ENCODE data around the gene BYSL.

DNA sequence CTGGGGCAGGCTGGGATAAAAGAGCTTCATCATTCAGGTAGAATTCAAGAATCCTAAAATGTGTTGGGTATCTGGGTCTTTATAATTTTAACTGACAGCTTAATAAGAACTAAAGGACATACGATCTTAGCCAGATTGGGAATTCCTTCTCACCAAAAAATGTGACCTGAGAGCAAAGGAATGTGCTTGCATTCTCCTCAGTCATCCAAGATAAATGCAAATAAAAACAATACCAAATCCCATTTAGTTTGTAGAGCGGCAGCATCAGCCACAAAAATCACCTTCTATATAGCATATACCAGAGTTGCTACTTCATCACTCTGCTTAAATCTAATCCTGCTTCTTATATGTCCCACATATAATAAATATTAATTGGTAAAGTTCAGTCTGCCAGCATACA, 43.1 kb upstream of the BYSL start:
- TF ChIP-seq EP300 (IDR thresholded peaks at IDR 0.05) (no peak), POLR2AphosphoS5 (IDR thresholded peaks at IDR 0.05) (no peak), POLR2A (IDR thresholded peaks at IDR 0.05; ENCODE audit: low read depth) (no peak)
- TF ChIP-seq, protein P1, sequence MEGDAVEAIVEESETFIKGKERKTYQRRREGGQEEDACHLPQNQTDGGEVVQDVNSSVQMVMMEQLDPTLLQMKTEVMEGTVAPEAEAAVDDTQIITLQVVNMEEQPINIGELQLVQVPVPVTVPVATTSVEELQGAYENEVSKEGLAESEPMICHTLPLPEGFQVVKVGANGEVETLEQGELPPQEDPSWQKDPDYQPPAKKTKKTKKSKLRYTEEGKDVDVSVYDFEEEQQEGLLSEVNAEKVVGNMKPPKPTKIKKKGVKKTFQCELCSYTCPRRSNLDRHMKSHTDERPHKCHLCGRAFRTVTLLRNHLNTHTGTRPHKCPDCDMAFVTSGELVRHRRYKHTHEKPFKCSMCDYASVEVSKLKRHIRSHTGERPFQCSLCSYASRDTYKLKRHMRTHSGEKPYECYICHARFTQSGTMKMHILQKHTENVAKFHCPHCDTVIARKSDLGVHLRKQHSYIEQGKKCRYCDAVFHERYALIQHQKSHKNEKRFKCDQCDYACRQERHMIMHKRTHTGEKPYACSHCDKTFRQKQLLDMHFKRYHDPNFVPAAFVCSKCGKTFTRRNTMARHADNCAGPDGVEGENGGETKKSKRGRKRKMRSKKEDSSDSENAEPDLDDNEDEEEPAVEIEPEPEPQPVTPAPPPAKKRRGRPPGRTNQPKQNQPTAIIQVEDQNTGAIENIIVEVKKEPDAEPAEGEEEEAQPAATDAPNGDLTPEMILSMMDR (IDR thresholded peaks at IDR 0.05) = no peak
